Left cardiac atrium (tissue), 4 donors: ENCODE results near the gene TAMALIN. TPM values are rescaled to one million over a fixed set of nuclear protein-coding genes. Genes with fewer than 3 reads are reported as not detected.
A peak's percentile ranks its signal among the peaks of the same experiment; 100 is the strongest.

Source experiments
- ATAC-seq, 2 donors: fragments of 200-7000 bp; cut with Tn5 transposase; one replicate each; pipeline ENCODE4 v1.9.1; 2020; ENCODE audit warnings: mild to moderate bottlenecking in 2 of 2, moderate library complexity in 2 of 2
- DNase-seq: peaks from one replicate; pipeline ENCODE4 v3.0.0-alpha.2; 2020
- intact Hi-C, 2 donors: fragments of 100-400 bp; cut with DNase I; formaldehyde crosslinking; loops; one replicate each; pipeline versions ENCODE4 v1.14.1 to v1.15.1; 2022 to 2023
- total RNA-seq, 2 donors: library from RNA; stranded (reverse); fragmentation: NEBNext Ultra II Directional; extraction: Animal tissue kit (Norgen Biotek cat#: 25700); gene quantifications; one replicate each; pipeline ENCODE4 v1.2.1, GENCODE V29; 2021
- donor health status: DM: no; HTN: yes; CAD: no.
- donor health status: DM: no; HTN: yes; CAD: no; lungs with severe emphysema.
- donor health status: DM: yes; HTN: yes; CAD: no.
- donor health status: Dilated cardiomyopathy.

The TAMALIN gene
- total RNA-seq, 2 donors from 2014 or later = 25.3 to 44.0 TPM

DNA sequence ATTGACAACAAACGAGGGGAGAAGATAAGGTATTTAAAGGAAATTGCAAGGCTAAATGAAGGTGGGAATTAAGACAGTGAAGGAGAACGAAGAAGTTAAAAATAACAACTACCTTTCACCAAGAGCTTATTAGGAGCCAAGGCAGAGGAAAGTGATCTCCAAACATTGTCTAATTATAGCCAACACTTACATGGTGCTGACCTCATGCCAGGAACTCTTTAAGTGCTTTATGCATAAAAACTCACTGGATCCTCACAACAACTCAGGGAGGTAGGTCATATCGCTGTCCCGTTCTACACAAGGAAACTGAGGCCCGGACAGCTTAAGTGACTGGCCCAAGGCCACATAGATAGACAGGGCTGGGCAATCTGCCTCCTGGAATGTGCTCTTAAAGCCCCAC, 19.5 kb downstream of the TAMALIN start:
- ATAC-seq (peak in 1 of 2 donors; percentile 3), DNase-seq (no peak)
- intact Hi-C loops = loop anchor here in 1 of 2 donors (5.0 kb wide), 1 partner anchor 41 kb away; the partner anchor contains the start of gene ATG101

DNA sequence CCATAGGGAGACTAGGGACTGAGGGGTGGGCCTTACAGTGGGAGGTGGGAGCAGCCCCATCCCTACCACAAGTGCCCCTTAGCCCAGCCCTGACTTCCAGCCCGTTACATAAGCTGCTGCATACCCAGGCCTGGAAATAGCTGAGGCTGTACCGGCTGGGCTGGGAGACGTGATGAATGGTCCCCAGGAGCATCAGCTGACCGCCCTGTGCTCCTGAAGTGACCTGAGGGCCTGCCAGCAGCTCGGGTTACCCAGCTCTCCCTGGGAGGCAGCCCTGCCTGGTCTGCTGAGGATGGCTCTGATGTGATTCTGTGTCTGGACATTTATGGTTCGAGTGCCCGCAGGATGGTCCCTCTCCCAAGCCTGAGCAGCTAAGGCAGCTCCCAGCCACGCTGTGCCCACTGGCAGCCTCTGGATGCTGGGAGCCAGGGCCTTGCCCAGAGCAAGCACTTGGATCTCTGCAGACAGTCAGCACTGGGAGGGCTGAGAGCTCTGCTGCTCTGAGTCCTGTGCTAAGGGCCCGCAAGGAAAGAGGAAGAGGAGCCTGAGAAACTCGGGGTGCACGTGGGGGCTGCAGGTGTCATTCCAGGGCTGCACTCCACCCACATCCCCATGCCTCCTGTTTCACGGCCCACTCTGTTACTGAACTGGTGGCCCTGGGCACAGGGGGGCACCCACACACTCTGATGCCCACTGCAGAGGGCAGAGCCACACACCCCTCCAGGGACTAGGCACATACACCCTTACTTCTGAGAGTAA, 20.5 kb downstream of the TAMALIN start:
- intact Hi-C loops = loop anchor here in 1 of 2 donors (5.0 kb wide), 1 partner anchor 40 kb away; the partner anchor contains the start of gene ATG101

GRCh38 chr12:52029685-52030084, 22.9 kb downstream of the TAMALIN start:
- DNase-seq (no peak), ATAC-seq (no peak)
- intact Hi-C loops = loop anchor here in 1 of 2 donors (5.0 kb wide), 1 partner anchor 38 kb away; the partner anchor contains the start of gene ATG101

More for the DNA sequence above, 20.5 kb downstream of the TAMALIN start:
- ATAC-seq (no peak), DNase-seq (no peak)

GRCh38 chr12:52032446-52032803, 25.7 kb downstream of the TAMALIN start:
- intact Hi-C loops = no loop called here
- ATAC-seq (peak; percentile 42 to 52), DNase-seq (peak; percentile 82)

- ATAC-seq (peak; percentile 93 to 96), DNase-seq (peak; percentile 99)
- intact Hi-C loops = no loop called here
Observed at GRCh38 chr12:52032804-52033445, 26.2 kb downstream of the TAMALIN start.

DNA sequence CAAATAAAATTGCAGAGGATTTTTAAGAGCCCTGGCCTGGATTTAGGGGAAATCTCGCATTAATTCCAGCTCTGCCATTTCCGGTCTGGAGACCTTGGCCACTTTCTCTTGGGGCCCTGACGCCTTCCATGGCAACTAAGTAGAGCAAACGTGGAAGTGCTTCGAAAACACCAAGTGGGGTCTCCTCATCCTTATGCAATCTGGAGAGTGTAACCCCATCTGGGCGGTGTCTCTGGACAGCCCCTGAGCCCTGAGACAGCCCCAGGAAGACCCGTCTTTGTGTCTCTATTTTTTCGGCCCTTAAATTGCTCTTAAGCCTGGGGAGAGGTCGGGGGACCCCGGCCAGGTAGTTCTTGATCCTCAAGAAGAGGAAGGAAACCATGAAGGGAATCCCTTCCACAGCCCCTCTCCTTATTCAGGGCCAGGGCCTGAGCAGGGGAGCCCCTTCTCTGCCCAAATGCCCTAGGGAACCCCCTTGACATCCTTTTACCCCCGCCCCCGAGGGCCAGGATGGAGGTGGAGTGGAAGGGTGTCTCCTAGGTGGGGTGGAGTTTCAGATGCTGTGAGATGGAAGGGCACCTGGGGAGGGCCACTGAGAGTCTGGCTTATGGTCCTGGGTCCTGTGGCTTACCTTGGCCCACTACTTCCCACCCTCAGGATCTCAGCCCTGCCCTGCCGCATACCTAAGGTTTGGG, 26.8 kb downstream of the TAMALIN start:
- ATAC-seq (peak in 1 of 2 donors; percentile 1), DNase-seq (peak; percentile 47)
- intact Hi-C loops = no loop called here

DNA sequence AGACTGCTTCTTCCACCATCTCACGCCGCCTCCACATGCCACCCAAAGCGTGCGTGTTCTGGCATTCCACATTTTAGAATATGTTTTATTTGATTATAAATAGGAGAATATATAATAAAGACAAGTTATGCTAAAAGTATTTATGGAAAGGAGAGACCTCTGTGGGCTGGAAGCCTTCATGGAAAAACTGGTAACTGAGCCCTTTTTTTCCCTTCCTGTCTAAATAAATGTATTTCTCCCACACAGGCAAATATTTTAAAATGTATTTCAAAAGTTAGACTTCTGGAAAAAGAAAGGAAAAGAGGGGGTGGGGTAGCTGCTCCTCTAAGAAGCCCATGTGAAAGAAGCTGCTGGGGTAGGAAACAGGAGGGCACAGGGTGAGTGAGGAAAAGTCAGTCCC, 28.4 kb downstream of the TAMALIN start:
- DNase-seq (no peak), ATAC-seq (no peak)
- intact Hi-C loops = no loop called here

DNA sequence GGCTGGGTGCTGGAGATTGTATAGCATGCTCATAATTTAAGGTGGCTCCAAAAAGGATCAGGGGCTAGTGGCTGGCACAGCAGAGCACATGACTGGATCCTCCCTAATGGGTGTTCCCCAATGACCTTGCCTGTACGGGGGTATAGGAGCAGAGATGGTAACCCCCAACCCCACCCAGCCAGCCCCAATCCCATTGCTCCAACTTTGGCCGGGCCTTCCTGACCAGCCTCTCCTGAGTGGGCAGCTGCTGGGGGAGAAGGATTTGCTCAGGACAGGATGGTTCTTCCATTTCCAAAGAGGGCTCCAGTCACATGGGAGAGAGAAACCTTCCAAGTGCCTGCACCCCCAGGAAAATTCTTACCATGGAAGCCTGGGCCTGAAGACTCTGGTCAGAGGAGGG, 29.2 kb downstream of the TAMALIN start:
- DNase-seq (no peak), ATAC-seq (no peak)
- intact Hi-C loops = no loop called here

- intact Hi-C loops = no loop called here
- ATAC-seq = peak; percentile 55 to 58
- DNase-seq = peak; percentile 93
Observed at GRCh38 chr12:52036587-52037171, 29.9 kb downstream of the TAMALIN start.

- peak; percentile 79 for DNase-seq
- peak in 1 of 2 donors; percentile 5 for ATAC-seq
- intact Hi-C loops = no loop called here
Observed at GRCh38 chr12:52037248-52037861, 30.6 kb downstream of the TAMALIN start.

DNA sequence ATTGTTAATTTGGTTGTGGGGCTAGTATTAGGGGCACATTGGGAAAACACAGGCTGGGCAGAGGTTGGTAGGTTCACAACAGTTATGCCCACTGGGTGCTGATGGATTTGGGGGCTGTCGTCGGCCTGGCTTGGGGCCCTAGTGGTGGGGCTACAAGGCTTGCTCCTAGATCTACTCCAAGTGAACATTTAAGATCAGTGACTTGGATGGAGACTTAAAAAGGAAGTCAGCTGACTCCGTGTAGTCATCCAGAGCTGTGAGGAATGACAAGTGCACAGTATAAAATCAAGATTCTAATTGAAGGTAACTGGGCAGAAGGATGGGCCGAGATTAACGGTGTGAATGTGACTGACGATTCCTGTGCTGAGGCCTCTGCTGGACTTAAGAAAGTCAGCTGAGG, 31.7 kb downstream of the TAMALIN start:
- ATAC-seq (no peak), DNase-seq (no peak)
- intact Hi-C loops = no loop called here

DNA sequence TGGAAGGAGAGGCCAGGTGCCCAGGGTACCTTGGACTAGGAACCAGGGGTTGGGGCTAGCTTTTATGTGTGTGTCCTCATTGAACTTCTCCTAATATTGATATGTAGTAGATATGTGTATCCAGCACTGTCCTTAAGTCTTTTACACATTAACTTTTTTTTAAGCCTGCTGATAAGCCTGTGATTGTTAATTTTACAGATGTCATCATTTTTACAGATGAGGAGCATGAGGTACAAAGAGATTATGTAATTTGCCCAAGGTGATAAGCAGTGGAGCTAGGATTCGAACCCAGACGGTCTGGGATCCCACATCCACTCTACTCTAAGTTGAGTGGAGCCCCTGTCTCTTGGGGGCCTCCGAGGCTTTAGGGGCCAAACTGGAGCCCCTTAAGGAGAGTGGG, 34.3 kb downstream of the TAMALIN start:
- DNase-seq (no peak), ATAC-seq (no peak)
- intact Hi-C loops = no loop called here

DNA sequence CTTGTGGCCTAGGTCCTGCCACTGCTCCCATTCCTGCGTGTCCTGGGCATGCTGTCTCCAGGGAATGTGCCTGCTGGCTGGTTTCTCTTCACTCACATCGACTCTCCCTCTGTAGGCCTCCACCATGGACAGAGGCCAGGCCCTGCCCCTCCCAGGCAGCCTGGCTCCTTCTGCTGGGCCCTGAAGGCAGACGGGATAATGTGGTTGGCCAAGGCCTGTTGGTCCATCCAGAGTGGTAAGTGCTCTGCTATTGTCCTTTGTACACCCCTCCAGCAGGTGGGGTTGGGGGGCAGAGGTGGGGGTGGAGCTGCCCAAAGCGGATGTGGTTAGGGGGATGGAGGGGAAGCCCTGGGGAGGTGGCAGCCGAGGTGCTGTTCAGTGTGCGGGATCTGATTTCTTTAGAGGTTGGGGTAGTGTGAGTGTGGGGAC, 35.0 kb downstream of the TAMALIN start:
- intact Hi-C loops = no loop called here
- ATAC-seq = peak; percentile 4 to 36
- DNase-seq = peak; percentile 72

DNA sequence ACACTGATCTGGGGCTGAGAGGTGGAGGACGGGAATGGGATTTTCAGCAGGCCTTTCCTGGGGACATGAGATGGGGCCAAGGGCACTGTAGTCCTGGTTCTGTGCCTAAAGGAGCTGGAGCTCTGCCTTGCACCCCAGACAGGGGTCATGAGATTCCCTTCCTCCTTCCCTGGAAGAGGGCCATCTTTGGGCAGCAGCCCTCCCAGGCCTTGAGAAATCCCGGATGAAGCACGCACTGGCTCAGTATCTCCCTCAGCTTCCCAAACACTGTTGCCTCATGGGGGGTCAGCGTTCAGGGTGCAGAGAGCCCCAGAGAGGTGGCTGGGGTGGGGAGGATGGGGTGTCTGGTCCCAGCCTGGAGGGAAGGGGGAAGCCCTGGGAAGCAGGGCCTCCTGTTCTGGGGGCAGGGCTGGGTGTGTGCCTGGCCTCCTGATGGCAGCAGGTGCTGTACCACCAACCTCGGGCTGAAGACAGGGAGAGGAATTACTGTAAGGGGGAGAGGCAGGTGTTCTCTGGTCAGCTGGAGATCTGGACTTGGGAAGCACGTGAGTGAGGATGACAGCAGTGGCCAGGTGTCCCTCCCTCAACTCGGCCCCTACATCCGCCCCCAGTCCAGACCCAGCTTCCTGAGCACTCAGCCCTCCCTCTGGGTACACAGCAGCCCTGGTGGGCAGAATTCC, 36.1 kb downstream of the TAMALIN start:
- intact Hi-C loops = no loop called here
- ATAC-seq (no peak), DNase-seq (no peak)

DNA sequence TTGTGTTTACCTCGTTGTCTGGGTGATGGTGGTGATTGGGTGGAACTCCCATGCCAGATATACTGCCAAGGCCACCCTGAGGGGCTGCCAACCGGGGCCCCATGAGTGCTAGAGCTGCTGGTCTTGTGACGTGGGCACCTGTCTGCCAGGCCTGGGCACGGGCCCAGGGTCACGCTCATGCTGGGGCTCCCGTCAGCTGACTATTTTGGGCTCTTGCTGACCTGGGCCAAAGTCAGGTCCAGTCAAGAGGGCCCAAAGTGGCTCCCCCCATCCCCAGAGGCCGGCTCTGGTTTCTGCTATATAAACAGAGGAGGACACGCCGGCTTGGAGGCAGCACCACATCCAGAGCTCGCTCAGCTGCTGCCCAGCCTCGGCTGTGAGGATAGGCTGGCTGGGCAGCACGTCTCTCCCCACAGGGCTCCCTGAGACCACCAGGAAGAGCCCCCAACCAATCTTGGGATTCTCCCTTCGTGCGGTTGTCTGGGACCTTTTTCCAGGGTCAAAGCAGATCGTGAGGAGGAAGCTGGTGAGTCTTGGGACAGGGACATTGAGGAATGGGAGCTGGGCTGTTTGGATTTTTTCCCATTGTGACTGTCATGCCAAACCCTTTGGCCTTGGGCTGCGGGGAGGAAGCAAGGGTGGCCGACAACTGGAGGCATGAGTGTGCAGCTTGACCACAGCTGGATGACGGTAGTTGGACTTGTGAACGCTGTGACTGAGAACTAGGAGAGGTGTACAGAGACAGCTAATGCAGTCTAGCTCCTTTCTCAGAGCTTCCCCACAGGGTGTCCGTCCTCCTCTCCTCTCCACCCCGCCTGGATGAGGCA, 36.9 kb downstream of the TAMALIN start:
- intact Hi-C loops = no loop called here
- peak; percentile 82 for DNase-seq
- ATAC-seq = peak; percentile 24 to 25

DNA sequence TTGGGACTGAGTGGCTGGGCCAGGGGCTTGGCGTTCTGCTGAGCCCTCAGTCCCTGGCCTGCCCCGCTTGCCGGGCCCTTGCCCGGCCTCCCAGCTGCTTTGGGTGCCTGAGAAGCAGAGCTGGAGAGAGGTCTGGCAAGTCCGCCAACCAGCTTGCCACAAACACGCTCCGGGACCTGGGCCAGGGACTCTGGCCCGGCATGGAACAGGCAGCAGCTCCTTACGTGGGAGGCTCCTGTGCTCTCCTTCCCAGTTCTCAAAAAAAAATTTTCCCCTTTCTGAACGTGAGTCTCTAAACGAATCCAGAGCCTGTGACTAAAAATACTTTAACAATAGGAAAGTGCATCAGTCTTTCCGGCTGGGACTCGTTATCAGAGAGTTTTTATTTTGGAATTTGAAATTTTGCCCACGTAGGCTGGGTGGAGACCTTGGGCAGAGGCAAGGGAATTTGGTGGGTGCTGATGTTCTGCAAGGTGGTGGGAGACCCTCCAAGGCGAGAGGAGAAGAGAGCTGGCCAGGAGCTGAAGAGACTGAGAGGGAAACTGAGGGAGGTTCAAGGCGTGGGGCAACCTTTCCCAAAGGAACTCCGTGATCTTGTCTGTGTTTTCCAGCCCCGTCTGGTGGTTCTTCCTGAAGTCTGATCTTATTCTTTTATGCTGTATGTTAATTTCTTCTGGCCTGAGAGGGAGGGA, 37.7 kb downstream of the TAMALIN start:
- DNase-seq (peak; percentile 92), ATAC-seq (peak; percentile 76 to 78)
- intact Hi-C loops = no loop called here

DNA sequence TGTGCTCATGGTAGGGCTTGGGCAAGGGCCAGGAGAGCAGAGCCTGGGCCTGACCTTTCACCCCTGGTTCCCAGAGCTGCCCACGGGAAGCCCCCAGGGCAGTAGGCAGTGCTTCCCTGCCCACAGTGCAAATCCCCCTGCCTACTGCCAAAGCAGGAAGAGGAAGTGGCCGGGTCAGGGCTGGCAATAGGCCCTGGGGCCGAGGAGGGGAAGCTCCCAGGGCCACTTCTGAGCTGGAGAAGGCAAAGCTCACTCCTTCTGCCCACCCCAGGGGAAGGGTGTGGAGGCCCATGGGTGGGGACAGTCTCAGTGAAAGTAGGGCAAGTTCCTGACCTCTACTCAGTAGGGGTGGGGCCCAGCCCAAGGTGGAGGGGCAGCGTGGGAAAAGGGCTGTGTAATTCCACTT, 39.1 kb downstream of the TAMALIN start:
- peak in 1 of 2 donors; percentile 10 for ATAC-seq
- intact Hi-C loops = no loop called here
- peak; percentile 72 for DNase-seq
